ENCODE data around the gene ENAM. TPM values are rescaled to one million over a fixed set of nuclear protein-coding genes. Genes with fewer than 3 reads are reported as not detected.
A peak's percentile ranks its signal among the peaks of the same experiment; 100 is the strongest.

The ENAM gene
- total and polyA plus RNA-seq, 10 donors, result 0.02 to 0.30 (median 0.15) TPM; not detected in 6

DNA sequence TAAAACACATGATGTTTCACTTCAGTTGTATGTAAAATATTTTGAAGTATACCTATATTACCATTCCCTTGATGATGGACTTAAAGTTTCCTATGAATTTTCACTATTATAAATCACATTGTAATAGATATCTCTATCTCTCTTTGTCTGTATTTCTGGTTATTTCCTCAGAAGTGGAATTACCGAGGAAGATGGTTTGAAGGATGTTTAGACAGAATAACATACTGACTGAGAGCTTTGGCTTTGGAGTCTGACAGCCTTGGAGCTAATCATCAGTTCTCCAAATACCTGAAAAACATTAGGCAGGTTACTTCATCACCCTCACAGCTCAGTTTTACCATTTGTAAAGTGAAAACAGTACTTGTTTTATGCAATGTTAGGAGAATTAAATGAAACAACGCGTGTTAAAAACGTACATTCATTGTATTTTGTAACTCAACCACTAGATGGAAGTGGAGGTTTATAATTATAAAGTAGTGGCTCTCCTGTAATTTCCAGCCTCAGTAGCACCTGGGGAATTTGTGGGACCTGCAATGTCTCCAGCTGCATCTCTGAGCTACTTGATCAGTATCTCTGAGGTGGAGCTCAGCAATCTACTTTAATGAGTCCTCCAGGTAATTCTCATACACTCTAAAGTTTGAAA lies 23.4 kb downstream of the ENAM start:
- intact Hi-C loops (cut with DNase I; ENCODE audit: low total_unique reads), result no loop called here
- no peak overlapping the region for H3K4me3 ChIP-seq
- H3K4me1 ChIP-seq, result peaks cover 0 to 7% (median 0%) of the 10 kb centered on the region in 6 donors
- no peaks in the 10 kb centered on the region for H3K9me3 ChIP-seq
- H3K27ac ChIP-seq, result no peak overlapping the region
- 12 to 20% (median 14%) methylated on average over 4 of the region's 4 CpGs for WGBS, 5 donors
- DNase-seq, result no peak
- H3K27me3 ChIP-seq (replicated peaks in 1 of 7), result no peaks in the 10 kb centered on the region
- TF ChIP-seq, protein P1, sequence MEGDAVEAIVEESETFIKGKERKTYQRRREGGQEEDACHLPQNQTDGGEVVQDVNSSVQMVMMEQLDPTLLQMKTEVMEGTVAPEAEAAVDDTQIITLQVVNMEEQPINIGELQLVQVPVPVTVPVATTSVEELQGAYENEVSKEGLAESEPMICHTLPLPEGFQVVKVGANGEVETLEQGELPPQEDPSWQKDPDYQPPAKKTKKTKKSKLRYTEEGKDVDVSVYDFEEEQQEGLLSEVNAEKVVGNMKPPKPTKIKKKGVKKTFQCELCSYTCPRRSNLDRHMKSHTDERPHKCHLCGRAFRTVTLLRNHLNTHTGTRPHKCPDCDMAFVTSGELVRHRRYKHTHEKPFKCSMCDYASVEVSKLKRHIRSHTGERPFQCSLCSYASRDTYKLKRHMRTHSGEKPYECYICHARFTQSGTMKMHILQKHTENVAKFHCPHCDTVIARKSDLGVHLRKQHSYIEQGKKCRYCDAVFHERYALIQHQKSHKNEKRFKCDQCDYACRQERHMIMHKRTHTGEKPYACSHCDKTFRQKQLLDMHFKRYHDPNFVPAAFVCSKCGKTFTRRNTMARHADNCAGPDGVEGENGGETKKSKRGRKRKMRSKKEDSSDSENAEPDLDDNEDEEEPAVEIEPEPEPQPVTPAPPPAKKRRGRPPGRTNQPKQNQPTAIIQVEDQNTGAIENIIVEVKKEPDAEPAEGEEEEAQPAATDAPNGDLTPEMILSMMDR (IDR thresholded peaks at IDR 0.05 in 8 of 11, conservative IDR thresholded peaks at IDR 0.05 in 3 of 11), result peak; percentile 6 to 59 (median 47)
- TF ChIP-seq POLR2A (IDR thresholded peaks at IDR 0.05) (no peak), POLR2AphosphoS5 (IDR thresholded peaks at IDR 0.05) (no peak)
- no peaks in the 10 kb centered on the region for H3K36me3 ChIP-seq

DNA sequence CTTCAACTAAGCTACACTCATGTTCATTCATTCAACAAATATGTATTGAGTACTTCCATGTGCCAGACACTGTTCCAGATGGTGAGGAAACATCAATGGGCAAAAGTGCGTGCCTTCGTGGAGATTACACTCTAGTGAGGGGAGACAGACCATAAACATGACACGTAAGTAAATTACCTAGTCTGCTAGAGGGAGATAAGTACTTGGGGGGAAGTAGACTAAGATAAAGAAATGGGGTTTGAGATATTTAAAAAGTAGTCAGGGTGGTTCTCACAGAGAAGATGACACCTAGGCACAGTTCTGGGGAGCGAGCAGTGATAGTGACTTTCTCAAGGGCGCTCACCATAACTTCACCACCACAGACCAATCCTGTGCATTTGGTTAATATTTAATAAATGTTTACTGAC lies 26.1 kb downstream of the ENAM start:
- TF ChIP-seq, protein P1 (IDR thresholded peaks at IDR 0.05 in 8 of 11, conservative IDR thresholded peaks at IDR 0.05 in 3 of 11), result no peak
- no peak for TF ChIP-seq POLR2A (IDR thresholded peaks at IDR 0.05)
- no peak for TF ChIP-seq POLR2AphosphoS5 (IDR thresholded peaks at IDR 0.05)
- no peak overlapping the region for H3K27ac ChIP-seq
- no peak overlapping the region for H3K4me3 ChIP-seq
- DNase-seq, result no peak
- no peaks in the 10 kb centered on the region for H3K36me3 ChIP-seq
- WGBS, 5 donors, result 67 to 86% (median 79%) methylated on average over 5 of the region's 5 CpGs
- H3K27me3 ChIP-seq (replicated peaks in 1 of 7), result no peaks in the 10 kb centered on the region
- no peaks in the 10 kb centered on the region for H3K9me3 ChIP-seq
- H3K4me1 ChIP-seq, result peaks cover 0 to 12% (median 1%) of the 10 kb centered on the region in 6 donors
- intact Hi-C loops (cut with DNase I; ENCODE audit: low total_unique reads), result no loop called here

DNA sequence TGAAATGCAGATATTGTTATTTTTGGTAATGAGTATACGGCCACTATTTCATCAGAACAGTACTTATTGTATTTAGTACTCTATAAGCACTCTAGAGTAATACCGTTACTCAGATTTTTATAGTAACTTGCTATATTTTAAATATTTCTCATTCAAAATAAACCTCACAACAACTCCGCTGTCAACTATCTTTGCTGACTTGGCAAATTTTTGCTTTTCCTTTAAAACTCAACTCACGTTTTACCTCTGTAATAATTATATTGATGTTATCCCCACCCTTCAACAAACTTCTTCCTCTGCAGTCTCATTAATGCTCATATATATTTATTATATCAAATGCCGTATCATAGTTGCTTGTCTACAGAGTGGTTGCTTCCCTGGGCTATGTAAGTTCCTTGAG lies 28.8 kb downstream of the ENAM start:
- TF ChIP-seq, protein P1 (IDR thresholded peaks at IDR 0.05 in 8 of 11, conservative IDR thresholded peaks at IDR 0.05 in 3 of 11), result no peak
- TF ChIP-seq POLR2AphosphoS5 (IDR thresholded peaks at IDR 0.05) (no peak), POLR2A (IDR thresholded peaks at IDR 0.05) (no peak)
- intact Hi-C loops (cut with DNase I; ENCODE audit: low total_unique reads), result no loop called here
- H3K9me3 ChIP-seq, result no peaks in the 10 kb centered on the region
- H3K4me3 ChIP-seq, result no peak overlapping the region
- no peaks in the 10 kb centered on the region for H3K27me3 ChIP-seq (replicated peaks in 1 of 7)
- H3K27ac ChIP-seq, result no peak overlapping the region
- 87 to 92% (median 88%) methylated on average over 5 of the region's 5 CpGs for WGBS, 5 donors
- DNase-seq, result no peak
- H3K36me3 ChIP-seq, result no peaks in the 10 kb centered on the region
- peaks cover 0 to 5% (median 1%) of the 10 kb centered on the region in 6 donors for H3K4me1 ChIP-seq

DNA sequence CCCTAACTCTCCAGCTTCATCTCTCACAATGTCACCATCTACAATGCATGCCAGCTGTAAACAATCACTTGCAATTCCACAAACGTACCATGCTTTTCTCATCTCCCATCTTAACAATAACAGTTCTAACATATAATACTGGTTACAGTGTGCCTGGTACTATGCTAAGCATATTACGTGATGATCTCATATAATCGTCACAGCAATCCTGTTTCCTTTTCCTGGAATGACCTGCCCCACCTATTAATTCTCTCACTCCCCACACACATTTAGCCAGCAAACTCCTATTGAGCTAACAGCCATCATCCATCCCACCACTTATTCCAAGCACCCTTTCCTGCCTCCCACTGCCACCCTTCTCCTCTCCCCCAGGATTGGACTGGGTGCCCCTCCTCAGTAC lies 29.9 kb downstream of the ENAM start:
- peaks cover 0 to 5% (median 1%) of the 10 kb centered on the region in 6 donors for H3K4me1 ChIP-seq
- no peak for DNase-seq
- TF ChIP-seq, protein P1 (IDR thresholded peaks at IDR 0.05 in 8 of 11, conservative IDR thresholded peaks at IDR 0.05 in 3 of 11), result no peak
- no peak for TF ChIP-seq POLR2A (IDR thresholded peaks at IDR 0.05)
- no peak for TF ChIP-seq POLR2AphosphoS5 (IDR thresholded peaks at IDR 0.05)
- no peak overlapping the region for H3K27ac ChIP-seq
- 36 to 59% (median 48%) methylated on average over 3 of the region's 3 CpGs for WGBS, 5 donors
- H3K4me3 ChIP-seq, result no peak overlapping the region
- no peaks in the 10 kb centered on the region for H3K27me3 ChIP-seq (replicated peaks in 1 of 7)
- H3K36me3 ChIP-seq, result no peaks in the 10 kb centered on the region
- intact Hi-C loops (cut with DNase I; ENCODE audit: low total_unique reads), result no loop called here
- no peaks in the 10 kb centered on the region for H3K9me3 ChIP-seq
